Measurements from ENCODE around the gene ARR3. TPM values are rescaled to one million over a fixed set of nuclear protein-coding genes. Genes with fewer than 3 reads are reported as not detected.

Gene ARR3
- total RNA-seq (not detected), polyA plus RNA-seq (not detected)
- long read RNA-seq, donor 1: 0 reads
- long read RNA-seq, donor 2: 0 reads
- long read RNA-seq, donor 3: 0 reads

DNA sequence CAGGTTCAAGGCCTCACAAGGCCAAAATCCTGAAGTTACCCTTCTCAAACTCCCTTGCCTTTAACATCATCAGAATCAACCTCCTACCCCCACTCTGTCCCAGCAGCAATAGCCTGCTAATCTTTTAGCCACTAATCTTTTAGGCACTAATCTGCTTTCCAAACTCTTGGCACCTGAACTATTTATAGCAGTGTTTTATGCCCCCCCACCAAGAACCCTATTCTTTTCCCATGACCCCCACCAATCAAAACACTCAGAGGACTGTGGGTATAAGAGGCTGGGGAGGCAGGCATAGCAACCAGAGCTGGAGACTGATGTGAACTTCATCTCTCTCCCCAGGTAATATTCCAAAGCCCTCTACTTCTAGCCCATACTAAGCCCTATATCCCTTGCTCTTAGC, at the start of gene ARR3:
ARR3 (plus strand) TSS at position 301 of the 400 bp plus-strand sequence. CDS start 1,052 bp downstream, outside the sequence.
- no peak within 1 kb of the TSS for H3K4me3 ChIP-seq
- no peak for ATAC-seq
- H3K4me1 ChIP-seq: no peaks in the 10 kb centered on the region
- no peak within 1 kb of the TSS for H3K27ac ChIP-seq
- H3K27me3 ChIP-seq: peaks cover 0 to 9% (median 0%) of the 10 kb centered on the region in 9 donors
- H3K9me3 ChIP-seq: no peaks in the 10 kb centered on the region
- no peak for DNase-seq
- TF ChIP-seq POLR2A (IDR thresholded peaks at IDR 0.05): no peak
- TF ChIP-seq, protein P1, sequence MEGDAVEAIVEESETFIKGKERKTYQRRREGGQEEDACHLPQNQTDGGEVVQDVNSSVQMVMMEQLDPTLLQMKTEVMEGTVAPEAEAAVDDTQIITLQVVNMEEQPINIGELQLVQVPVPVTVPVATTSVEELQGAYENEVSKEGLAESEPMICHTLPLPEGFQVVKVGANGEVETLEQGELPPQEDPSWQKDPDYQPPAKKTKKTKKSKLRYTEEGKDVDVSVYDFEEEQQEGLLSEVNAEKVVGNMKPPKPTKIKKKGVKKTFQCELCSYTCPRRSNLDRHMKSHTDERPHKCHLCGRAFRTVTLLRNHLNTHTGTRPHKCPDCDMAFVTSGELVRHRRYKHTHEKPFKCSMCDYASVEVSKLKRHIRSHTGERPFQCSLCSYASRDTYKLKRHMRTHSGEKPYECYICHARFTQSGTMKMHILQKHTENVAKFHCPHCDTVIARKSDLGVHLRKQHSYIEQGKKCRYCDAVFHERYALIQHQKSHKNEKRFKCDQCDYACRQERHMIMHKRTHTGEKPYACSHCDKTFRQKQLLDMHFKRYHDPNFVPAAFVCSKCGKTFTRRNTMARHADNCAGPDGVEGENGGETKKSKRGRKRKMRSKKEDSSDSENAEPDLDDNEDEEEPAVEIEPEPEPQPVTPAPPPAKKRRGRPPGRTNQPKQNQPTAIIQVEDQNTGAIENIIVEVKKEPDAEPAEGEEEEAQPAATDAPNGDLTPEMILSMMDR (IDR thresholded peaks at IDR 0.05): no peak
- H3K36me3 ChIP-seq: no peaks in the 10 kb centered on the region
- intact Hi-C loops (cut with DNase I): loop anchor here in 2 of 10 donors (10.0 kb wide), 1 partner anchor 73 kb away; no protein-coding TSS in a partner anchor

DNA sequence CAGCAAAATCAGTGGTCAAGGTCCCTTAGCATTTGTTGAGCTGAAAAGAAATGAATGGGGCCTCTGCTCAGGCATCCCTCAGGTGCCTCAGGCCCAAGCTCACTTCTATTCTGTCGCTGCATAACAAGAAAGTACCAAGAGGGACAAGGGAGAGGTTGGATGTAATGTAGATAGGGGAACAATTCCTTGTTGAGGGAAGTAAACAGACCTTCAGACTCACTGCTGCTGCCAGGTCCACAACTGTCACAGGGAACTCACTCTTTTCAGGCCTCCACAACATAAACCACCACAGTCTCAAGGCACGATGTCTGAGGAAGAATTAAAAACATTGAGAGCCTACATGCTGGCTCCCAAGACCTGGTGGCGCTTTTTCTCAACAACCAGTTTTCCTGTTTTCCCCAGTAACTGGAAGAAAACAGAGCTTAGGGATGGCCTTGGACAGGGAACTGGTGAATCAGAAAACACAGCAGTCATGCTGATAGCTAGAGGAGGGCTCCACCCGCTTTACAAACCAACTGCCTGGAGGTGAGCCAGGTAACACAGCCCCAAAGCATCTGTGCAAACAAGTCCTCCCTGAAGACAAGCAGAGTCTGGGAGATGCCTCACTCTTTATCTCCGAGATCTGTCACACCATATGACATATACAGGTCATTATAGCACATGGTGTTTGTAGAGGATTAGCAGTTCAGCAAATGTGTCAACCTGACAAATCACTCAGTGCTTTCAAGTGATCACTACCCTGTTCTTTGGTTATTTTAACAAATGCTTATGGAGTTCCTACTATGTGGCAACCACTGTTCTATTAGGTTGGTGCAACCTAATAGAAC, 48.0 kb upstream of the ARR3 start:
- H3K4me1 ChIP-seq: no peaks in the 10 kb centered on the region
- H3K27me3 ChIP-seq: peaks cover 0 to 19% (median 0%) of the 10 kb centered on the region in 9 donors
- intact Hi-C loops (cut with DNase I): no loop called here
- no peak overlapping the region for H3K4me3 ChIP-seq
- no peaks in the 10 kb centered on the region for H3K36me3 ChIP-seq
- DNase-seq (peak in 1 of 5 donors; percentile 6), ATAC-seq (peak in 1 of 4 donors; percentile 46)
- no peak overlapping the region for H3K27ac ChIP-seq
- no peaks in the 10 kb centered on the region for H3K9me3 ChIP-seq
- TF ChIP-seq POLR2A (IDR thresholded peaks at IDR 0.05): no peak
- TF ChIP-seq, protein P1 (IDR thresholded peaks at IDR 0.05): no peak
- WGBS, 4 donors: 56 to 74% (median 69%) methylated on average over 5 of the region's 5 CpGs

DNA sequence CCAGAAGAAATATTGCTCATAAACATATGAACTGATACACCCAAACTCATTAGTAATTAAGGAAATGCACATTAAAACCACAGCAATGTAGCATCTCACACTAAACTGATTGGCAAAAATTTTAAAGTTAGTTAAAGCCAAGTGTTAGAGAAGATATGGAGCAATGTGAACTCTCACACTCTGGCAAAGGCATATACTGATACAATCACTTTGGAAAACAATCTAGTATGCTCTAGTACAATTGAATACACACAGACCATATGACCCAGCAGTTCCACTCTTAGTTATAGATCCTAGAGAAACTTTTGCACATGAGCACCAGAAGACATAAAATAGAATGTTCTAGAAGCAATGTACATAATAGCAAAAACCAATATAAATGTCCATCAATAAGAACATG, 42.1 kb upstream of the ARR3 start:
- Histone ChIP-seq H3K4me1 (no peaks in the 10 kb centered on the region), H3K36me3 (no peaks in the 10 kb centered on the region), H3K9me3 (no peaks in the 10 kb centered on the region), H3K4me3 (no peak overlapping the region), H3K27me3 (peaks cover 0 to 24% (median 0%) of the 10 kb centered on the region in 9 donors), H3K27ac (no peak overlapping the region)
- no peak for ATAC-seq
- intact Hi-C loops (cut with DNase I): no loop called here
- DNase-seq: no peak
- TF ChIP-seq, protein P1 (IDR thresholded peaks at IDR 0.05): no peak
- TF ChIP-seq POLR2A (IDR thresholded peaks at IDR 0.05): no peak

DNA sequence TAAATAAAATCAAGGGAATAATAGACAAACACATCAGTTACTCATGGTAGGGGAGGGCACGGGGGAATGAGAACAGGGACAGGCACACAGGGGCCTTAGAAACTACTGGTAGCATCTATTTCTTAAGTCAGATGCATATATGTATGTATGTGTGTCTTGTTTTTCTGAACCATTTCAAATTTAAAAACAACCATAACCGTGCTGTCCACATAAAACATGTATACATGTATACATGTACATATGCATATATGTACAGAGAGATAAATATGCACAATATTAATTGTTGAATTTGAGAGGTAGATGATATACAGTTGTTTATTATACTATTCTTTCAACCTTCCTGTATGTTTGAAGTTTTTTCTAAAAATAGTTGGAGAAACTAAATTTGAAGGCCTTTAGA, 41.4 kb upstream of the ARR3 start:
- DNase-seq (no peak), ATAC-seq (no peak)
- Histone ChIP-seq H3K36me3 (no peaks in the 10 kb centered on the region), H3K27ac (no peak overlapping the region), H3K9me3 (no peaks in the 10 kb centered on the region), H3K4me3 (no peak overlapping the region), H3K4me1 (peaks cover 0 to 3% (median 0%) of the 10 kb centered on the region in 12 donors), H3K27me3 (peaks cover 0 to 24% (median 0%) of the 10 kb centered on the region in 9 donors)
- intact Hi-C loops (cut with DNase I): no loop called here
- WGBS, 4 donors: 60 to 92% (median 81%) methylated on average over 2 of the region's 2 CpGs
- TF ChIP-seq, protein P1 (IDR thresholded peaks at IDR 0.05): no peak
- TF ChIP-seq POLR2A (IDR thresholded peaks at IDR 0.05): no peak
